ENCODE measurements around the gene SMOC1.
A peak's percentile ranks its signal among the peaks of the same experiment; 100 is the strongest.

Gene SMOC1

GRCh38 chr14:69879175-69880043, at the start of gene SMOC1:
Gene SMOC1, plus strand, starts transcription at chr14:69879416. Its CDS starts 263 bp downstream, at chr14:69879679.
- Histone ChIP-seq H3K9me3 (ENCODE audit: insufficient read depth, low read length, severe bottlenecking) (no peaks in the 10 kb centered on the region), H4K20me1 (ENCODE audit: insufficient read depth, low read length) (no peaks in the 10 kb centered on the region), H3K4me2 (ENCODE audit: insufficient read depth, low read length) (no peak within 1 kb of the TSS), H3K27me3 (ENCODE audit: insufficient read depth, low read length, poor library complexity) (peaks cover 4% of the 10 kb centered on the region), H3K27ac (ENCODE audit: low read length) (no peak within 1 kb of the TSS), H3K36me3 (ENCODE audit: insufficient read depth, low read length) (no peaks in the 10 kb centered on the region), H3K9ac (ENCODE audit: low read depth, low read length) (no peak within 1 kb of the TSS), H3K4me3 (ENCODE audit: low read depth in 1 of 2, low read length in 2 of 2) (no peak within 1 kb of the TSS), H3K79me2 (ENCODE audit: insufficient read depth, low read length) (no peaks in the 10 kb centered on the region), H2AFZ (ENCODE audit: low read depth, low read length) (no peak within 1 kb of the TSS), H3K4me1 (ENCODE audit: insufficient read depth, low read length) (no peaks in the 10 kb centered on the region)
- no peak for ATAC-seq (ENCODE audit: insufficient read depth, low read depth)
- TF ChIP-seq, protein P1, sequence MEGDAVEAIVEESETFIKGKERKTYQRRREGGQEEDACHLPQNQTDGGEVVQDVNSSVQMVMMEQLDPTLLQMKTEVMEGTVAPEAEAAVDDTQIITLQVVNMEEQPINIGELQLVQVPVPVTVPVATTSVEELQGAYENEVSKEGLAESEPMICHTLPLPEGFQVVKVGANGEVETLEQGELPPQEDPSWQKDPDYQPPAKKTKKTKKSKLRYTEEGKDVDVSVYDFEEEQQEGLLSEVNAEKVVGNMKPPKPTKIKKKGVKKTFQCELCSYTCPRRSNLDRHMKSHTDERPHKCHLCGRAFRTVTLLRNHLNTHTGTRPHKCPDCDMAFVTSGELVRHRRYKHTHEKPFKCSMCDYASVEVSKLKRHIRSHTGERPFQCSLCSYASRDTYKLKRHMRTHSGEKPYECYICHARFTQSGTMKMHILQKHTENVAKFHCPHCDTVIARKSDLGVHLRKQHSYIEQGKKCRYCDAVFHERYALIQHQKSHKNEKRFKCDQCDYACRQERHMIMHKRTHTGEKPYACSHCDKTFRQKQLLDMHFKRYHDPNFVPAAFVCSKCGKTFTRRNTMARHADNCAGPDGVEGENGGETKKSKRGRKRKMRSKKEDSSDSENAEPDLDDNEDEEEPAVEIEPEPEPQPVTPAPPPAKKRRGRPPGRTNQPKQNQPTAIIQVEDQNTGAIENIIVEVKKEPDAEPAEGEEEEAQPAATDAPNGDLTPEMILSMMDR (IDR thresholded peaks at IDR 0.05; ENCODE audit: borderline replicate concordance, extremely low read depth, low read length, poor library complexity, severe bottlenecking), result no peak
- no peak for TF ChIP-seq EZH2 (IDR thresholded peaks at IDR 0.05; ENCODE audit: borderline replicate concordance, low read depth, low read length, severe bottlenecking)
- DNase-seq, result no peak

DNA sequence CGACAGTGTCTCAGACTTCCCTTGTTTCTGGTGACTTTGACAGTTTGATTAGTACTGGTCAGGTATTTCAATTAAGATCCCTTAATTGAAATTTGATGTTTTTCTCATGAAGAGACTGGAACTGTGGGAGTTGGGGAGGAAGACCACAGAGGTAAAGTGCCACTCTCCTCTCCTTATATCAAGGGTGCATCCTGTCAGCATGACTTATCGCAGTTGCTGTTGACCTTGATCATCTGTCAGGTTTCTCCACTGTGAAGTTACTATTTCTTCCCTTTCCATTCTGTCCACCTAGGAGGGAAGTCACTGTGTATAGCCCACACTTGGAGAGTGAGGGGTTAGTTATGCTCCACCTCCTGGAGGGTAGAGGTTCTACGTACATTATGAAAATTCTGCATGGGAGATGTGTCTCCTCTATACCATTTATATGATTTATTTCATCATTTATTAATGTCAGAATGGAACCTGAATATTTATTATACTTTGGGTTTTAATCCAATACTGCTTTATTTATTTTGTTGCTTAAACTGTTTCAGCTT, 40.3 kb upstream of the SMOC1 start:
- Histone ChIP-seq H3K4me2 (ENCODE audit: insufficient read depth, low read length) (no peak overlapping the region), H3K9ac (ENCODE audit: low read depth, low read length) (no peak overlapping the region), H3K4me3 (ENCODE audit: low read depth in 1 of 2, low read length in 2 of 2) (no peak overlapping the region), H3K27ac (ENCODE audit: low read length) (no peak overlapping the region), H3K79me2 (ENCODE audit: insufficient read depth, low read length) (no peaks in the 10 kb centered on the region), H3K36me3 (ENCODE audit: insufficient read depth, low read length) (no peaks in the 10 kb centered on the region), H3K9me3 (ENCODE audit: insufficient read depth, low read length, severe bottlenecking) (no peaks in the 10 kb centered on the region), H4K20me1 (ENCODE audit: insufficient read depth, low read length) (no peaks in the 10 kb centered on the region), H3K4me1 (ENCODE audit: insufficient read depth, low read length) (no peaks in the 10 kb centered on the region), H3K27me3 (ENCODE audit: insufficient read depth, low read length, poor library complexity) (peaks cover 34% of the 10 kb centered on the region), H2AFZ (ENCODE audit: low read depth, low read length) (no peak overlapping the region)
- no peak for DNase-seq
- no peak for TF ChIP-seq EZH2 (IDR thresholded peaks at IDR 0.05; ENCODE audit: borderline replicate concordance, low read depth, low read length, severe bottlenecking)
- TF ChIP-seq, protein P1 (IDR thresholded peaks at IDR 0.05; ENCODE audit: borderline replicate concordance, extremely low read depth, low read length, poor library complexity, severe bottlenecking), result peak; percentile 12
- ATAC-seq (ENCODE audit: insufficient read depth, low read depth), result no peak

- Histone ChIP-seq H3K9ac (ENCODE audit: low read depth, low read length) (no peak overlapping the region), H3K36me3 (ENCODE audit: insufficient read depth, low read length) (no peaks in the 10 kb centered on the region), H3K4me2 (ENCODE audit: insufficient read depth, low read length) (no peak overlapping the region), H3K27ac (ENCODE audit: low read length) (no peak overlapping the region), H3K27me3 (ENCODE audit: insufficient read depth, low read length, poor library complexity) (peaks cover 34% of the 10 kb centered on the region), H3K4me3 (ENCODE audit: low read depth in 1 of 2, low read length in 2 of 2) (no peak overlapping the region), H3K79me2 (ENCODE audit: insufficient read depth, low read length) (no peaks in the 10 kb centered on the region), H3K4me1 (ENCODE audit: insufficient read depth, low read length) (no peaks in the 10 kb centered on the region), H4K20me1 (ENCODE audit: insufficient read depth, low read length) (no peaks in the 10 kb centered on the region), H3K9me3 (ENCODE audit: insufficient read depth, low read length, severe bottlenecking) (no peaks in the 10 kb centered on the region), H2AFZ (ENCODE audit: low read depth, low read length) (no peak overlapping the region)
- DNase-seq (no peak), ATAC-seq (ENCODE audit: insufficient read depth, low read depth) (no peak)
- no peak for TF ChIP-seq EZH2 (IDR thresholded peaks at IDR 0.05; ENCODE audit: borderline replicate concordance, low read depth, low read length, severe bottlenecking)
- TF ChIP-seq, protein P1 (IDR thresholded peaks at IDR 0.05; ENCODE audit: borderline replicate concordance, extremely low read depth, low read length, poor library complexity, severe bottlenecking), result no peak
Measured at GRCh38 chr14:69839661-69840060, 39.6 kb upstream of the SMOC1 start.
